ENCODE data around the gene SIVA1. TPM values are rescaled to one million over a fixed set of nuclear protein-coding genes. Genes with fewer than 3 reads are reported as not detected.

Gene SIVA1
- total RNA-seq, 2 donors from 2014 or later: 218 to 320 TPM

GRCh38 chr14:104757238-104757585 lies 4.3 kb downstream of the SIVA1 start:
- H3K4me1 ChIP-seq (ENCODE audit: control insufficient read depth in 1 of 2, low read depth in 2 of 2): peaks cover 12 to 20% of the 10 kb centered on the region in 2 donors
- DNase-seq (ENCODE audit: low spot score) (no peak), ATAC-seq (ENCODE audit: insufficient number of reproducible peaks, low FRiP score, low read depth) (no peak)
- no peak overlapping the region for H3K27ac ChIP-seq
- TF ChIP-seq, protein P1, sequence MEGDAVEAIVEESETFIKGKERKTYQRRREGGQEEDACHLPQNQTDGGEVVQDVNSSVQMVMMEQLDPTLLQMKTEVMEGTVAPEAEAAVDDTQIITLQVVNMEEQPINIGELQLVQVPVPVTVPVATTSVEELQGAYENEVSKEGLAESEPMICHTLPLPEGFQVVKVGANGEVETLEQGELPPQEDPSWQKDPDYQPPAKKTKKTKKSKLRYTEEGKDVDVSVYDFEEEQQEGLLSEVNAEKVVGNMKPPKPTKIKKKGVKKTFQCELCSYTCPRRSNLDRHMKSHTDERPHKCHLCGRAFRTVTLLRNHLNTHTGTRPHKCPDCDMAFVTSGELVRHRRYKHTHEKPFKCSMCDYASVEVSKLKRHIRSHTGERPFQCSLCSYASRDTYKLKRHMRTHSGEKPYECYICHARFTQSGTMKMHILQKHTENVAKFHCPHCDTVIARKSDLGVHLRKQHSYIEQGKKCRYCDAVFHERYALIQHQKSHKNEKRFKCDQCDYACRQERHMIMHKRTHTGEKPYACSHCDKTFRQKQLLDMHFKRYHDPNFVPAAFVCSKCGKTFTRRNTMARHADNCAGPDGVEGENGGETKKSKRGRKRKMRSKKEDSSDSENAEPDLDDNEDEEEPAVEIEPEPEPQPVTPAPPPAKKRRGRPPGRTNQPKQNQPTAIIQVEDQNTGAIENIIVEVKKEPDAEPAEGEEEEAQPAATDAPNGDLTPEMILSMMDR (IDR thresholded peaks at IDR 0.05): no peak
- no peaks in the 10 kb centered on the region for H3K9me3 ChIP-seq
- no peaks in the 10 kb centered on the region for H3K27me3 ChIP-seq (replicated peaks; ENCODE audit: insufficient read depth)
- no peak overlapping the region for H3K4me3 ChIP-seq
- peaks cover 36% of the 10 kb centered on the region for H3K36me3 ChIP-seq

DNA sequence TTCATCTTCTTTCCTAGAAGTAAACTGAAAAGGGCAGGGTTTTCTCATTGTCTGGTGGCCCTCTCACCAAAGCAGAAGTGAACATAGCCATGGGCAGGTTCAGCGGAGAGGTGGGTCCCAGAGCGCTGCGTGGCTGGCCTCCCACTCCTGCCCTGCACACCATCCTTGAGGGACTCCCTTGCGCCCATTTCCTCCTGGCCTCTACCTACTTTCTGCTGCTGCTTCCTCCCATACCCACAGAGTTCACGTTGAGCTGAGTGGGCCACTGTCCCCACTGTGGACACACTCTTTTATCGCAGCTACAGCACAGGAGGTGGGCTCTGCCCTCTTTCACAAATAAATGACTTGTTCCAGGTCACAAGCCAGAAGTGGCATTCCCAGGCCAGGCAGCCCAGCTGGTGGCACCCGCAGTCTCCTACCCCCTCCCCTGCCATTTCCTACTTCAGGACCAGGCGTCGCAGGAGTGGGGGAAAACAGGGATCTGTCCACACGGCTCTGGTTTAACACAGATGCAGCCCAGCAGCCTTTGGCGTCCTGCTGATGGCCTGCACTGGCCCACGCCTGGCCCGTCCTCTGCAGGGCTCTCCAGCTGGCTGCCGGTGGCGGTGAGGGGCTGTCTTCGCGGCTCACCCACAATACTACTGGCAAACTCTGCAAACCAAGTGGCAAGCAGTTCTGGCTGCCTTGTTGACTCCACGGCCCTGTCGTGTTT lies 4.9 kb downstream of the SIVA1 start:
- Histone ChIP-seq H3K27ac (no peak overlapping the region), H3K4me3 (no peak overlapping the region), H3K36me3 (peaks cover 36% of the 10 kb centered on the region), H3K9me3 (no peaks in the 10 kb centered on the region), H3K4me1 (ENCODE audit: control insufficient read depth in 1 of 2, low read depth in 2 of 2) (peaks cover 12 to 18% of the 10 kb centered on the region in 2 donors), H3K27me3 (replicated peaks; ENCODE audit: insufficient read depth) (no peaks in the 10 kb centered on the region)
- TF ChIP-seq, protein P1 (IDR thresholded peaks at IDR 0.05): no peak
- ATAC-seq (ENCODE audit: insufficient number of reproducible peaks, low FRiP score, low read depth) (no peak), DNase-seq (ENCODE audit: low spot score) (no peak)

DNA sequence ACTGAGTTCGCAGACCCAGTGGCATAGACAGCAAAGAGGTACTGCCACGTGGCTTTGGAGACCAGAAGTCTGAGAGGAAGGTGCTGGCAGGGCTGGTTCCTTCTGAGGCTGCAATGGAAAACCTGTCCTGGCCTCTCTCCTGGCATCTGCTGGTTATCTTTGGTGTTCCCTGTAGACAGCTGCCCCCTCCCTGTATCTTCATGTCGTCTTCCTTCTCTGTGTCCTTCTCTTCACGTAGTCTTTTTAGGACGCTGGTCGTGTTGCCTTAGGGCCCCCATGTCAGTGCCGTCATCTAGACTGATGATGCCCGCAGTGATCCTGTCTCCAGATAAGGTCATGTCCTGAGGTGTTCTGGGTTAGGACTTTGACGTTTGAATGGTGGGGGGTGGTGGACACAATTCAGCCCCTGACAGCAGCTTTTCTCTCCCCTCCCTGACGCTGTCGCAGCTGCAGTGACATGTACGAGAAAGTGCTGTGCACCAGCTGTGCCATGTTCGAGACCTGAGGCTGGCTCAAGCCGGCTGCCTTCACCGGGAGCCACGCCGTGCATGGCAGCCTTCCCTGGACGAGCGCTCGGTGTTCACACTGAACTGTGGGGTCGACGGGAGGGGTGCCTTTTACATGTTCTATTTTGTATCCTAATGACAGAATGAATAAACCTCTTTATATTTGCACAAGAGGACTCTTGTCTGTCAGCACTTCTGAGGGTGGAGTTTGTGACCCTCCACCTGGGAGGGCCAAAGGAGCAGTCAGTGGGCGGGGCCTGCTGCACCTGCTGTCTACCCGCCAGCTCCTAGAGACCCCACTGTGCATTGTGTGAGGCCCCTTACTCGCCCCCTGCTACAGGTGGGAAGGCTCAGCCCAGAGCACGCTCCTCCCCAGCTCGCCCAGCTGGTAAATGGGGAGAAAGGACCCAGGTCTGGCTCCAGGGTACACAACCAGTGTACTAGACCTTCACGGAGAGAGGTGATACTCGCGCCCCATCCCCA lies 6.3 kb downstream of the SIVA1 start:
- peaks cover 36% of the 10 kb centered on the region for H3K36me3 ChIP-seq
- H3K9me3 ChIP-seq: no peaks in the 10 kb centered on the region
- TF ChIP-seq, protein P1 (IDR thresholded peaks at IDR 0.05): no peak
- DNase-seq (ENCODE audit: low spot score): no peak
- no peak overlapping the region for H3K4me3 ChIP-seq
- H3K27me3 ChIP-seq (replicated peaks; ENCODE audit: insufficient read depth): no peaks in the 10 kb centered on the region
- H3K4me1 ChIP-seq (ENCODE audit: control insufficient read depth in 1 of 2, low read depth in 2 of 2): peaks cover 5 to 11% of the 10 kb centered on the region in 2 donors
- H3K27ac ChIP-seq: no peak overlapping the region
- ATAC-seq (ENCODE audit: insufficient number of reproducible peaks, low FRiP score, low read depth): no peak

- DNase-seq (ENCODE audit: low spot score) (no peak), ATAC-seq (ENCODE audit: insufficient number of reproducible peaks, low FRiP score, low read depth) (no peak)
- Histone ChIP-seq H3K27ac (no peak overlapping the region), H3K4me3 (no peak overlapping the region), H3K4me1 (ENCODE audit: control insufficient read depth in 1 of 2, low read depth in 2 of 2) (no peaks in the 10 kb centered on the region), H3K27me3 (replicated peaks; ENCODE audit: insufficient read depth) (no peaks in the 10 kb centered on the region), H3K36me3 (no peaks in the 10 kb centered on the region), H3K9me3 (no peaks in the 10 kb centered on the region)
- TF ChIP-seq, protein P1 (IDR thresholded peaks at IDR 0.05): no peak
Observed at GRCh38 chr14:104765517-104765916, 12.6 kb downstream of the SIVA1 start.

DNA sequence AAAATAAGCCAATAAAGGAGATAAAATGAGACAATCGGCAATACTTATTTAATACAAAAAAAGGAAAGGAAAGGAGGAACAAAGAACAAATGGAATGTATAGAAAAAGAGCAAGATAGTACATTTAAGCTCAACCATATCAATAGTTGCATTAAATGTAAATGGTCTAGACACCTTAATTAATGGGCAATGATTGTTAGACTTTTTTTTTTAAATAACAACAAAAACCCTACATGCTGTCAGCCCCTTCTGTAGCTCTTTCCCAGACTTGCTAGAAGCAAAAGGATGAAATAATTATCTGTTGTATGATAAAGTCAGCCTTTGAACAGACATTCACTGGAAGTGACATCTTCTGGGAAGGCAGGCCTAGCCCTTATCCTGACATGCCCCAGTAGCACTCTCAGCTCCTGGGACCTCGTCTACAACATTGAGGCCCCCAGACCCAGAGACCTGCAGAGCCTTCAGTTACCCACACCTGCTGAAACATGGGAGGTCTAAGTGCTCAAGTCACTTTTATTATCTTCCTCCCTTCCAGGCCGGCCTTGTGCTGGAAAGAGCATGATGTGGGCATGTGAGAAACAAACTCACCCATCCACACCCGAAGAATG lies 13.4 kb downstream of the SIVA1 start:
- no peaks in the 10 kb centered on the region for H3K27me3 ChIP-seq (replicated peaks; ENCODE audit: insufficient read depth)
- no peaks in the 10 kb centered on the region for H3K9me3 ChIP-seq
- no peaks in the 10 kb centered on the region for H3K4me1 ChIP-seq (ENCODE audit: control insufficient read depth in 1 of 2, low read depth in 2 of 2)
- H3K36me3 ChIP-seq: peaks cover 6% of the 10 kb centered on the region
- no peak overlapping the region for H3K27ac ChIP-seq
- DNase-seq (ENCODE audit: low spot score): no peak
- ATAC-seq (ENCODE audit: insufficient number of reproducible peaks, low FRiP score, low read depth): no peak
- no peak overlapping the region for H3K4me3 ChIP-seq
- TF ChIP-seq, protein P1 (IDR thresholded peaks at IDR 0.05): no peak
